ENCODE results near the gene SPON2.

The SPON2 gene

GRCh38 chr4:1168191-1169101 lies 3.9 kb downstream of the SPON2 start:
- TF ChIP-seq POLR2A (IDR thresholded peaks at IDR 0.05; ENCODE audit: low read length), result no peak
- no peak for TF ChIP-seq GATA1 (IDR thresholded peaks at IDR 0.05; ENCODE audit: low read depth, low read length)
- no peak for DNase-seq

- no peak for TF ChIP-seq POLR2A (IDR thresholded peaks at IDR 0.05; ENCODE audit: low read length)
- TF ChIP-seq GATA1 (IDR thresholded peaks at IDR 0.05; ENCODE audit: low read depth, low read length), result no peak
- DNase-seq, result peak; percentile 71 to 77
Observed at GRCh38 chr4:1167244-1167949, 5.0 kb downstream of the SPON2 start.

GRCh38 chr4:1166509-1167243 lies 5.7 kb downstream of the SPON2 start:
- TF ChIP-seq POLR2A (IDR thresholded peaks at IDR 0.05; ENCODE audit: low read length) (peak; percentile 17), GATA1 (IDR thresholded peaks at IDR 0.05; ENCODE audit: low read depth, low read length) (no peak)
- no peak for DNase-seq

- no peak for DNase-seq
Observed at GRCh38 chr4:1164956-1165545, 7.3 kb downstream of the SPON2 start.

GRCh38 chr4:1164444-1164843 lies 7.9 kb downstream of the SPON2 start:
- TF ChIP-seq GATA1 (IDR thresholded peaks at IDR 0.05; ENCODE audit: low read depth, low read length) (no peak), POLR2A (IDR thresholded peaks at IDR 0.05; ENCODE audit: low read length) (no peak)

More at GRCh38 chr4:1164956-1165545, 7.3 kb downstream of the SPON2 start:
- TF ChIP-seq GATA1 (IDR thresholded peaks at IDR 0.05; ENCODE audit: low read depth, low read length) (no peak), POLR2A (IDR thresholded peaks at IDR 0.05; ENCODE audit: low read length) (no peak)

GRCh38 chr4:1164040-1164439 lies 8.3 kb downstream of the SPON2 start:
- no peak for TF ChIP-seq GATA1 (IDR thresholded peaks at IDR 0.05; ENCODE audit: low read depth, low read length)
- TF ChIP-seq POLR2A (IDR thresholded peaks at IDR 0.05; ENCODE audit: low read length), result no peak

More at GRCh38 chr4:1164444-1164843, 7.9 kb downstream of the SPON2 start:
- no peak for DNase-seq

GRCh38 chr4:1160351-1160750 lies 12.0 kb downstream of the SPON2 start:
- no peak for TF ChIP-seq GATA1 (IDR thresholded peaks at IDR 0.05; ENCODE audit: low read depth, low read length)
- TF ChIP-seq POLR2A (IDR thresholded peaks at IDR 0.05; ENCODE audit: low read length), result no peak

More at GRCh38 chr4:1164040-1164439, 8.3 kb downstream of the SPON2 start:
- no peak for DNase-seq

GRCh38 chr4:1156069-1156468 lies 16.3 kb downstream of the SPON2 start:
- no peak for DNase-seq
- TF ChIP-seq POLR2A (IDR thresholded peaks at IDR 0.05; ENCODE audit: low read length), result no peak
- TF ChIP-seq GATA1 (IDR thresholded peaks at IDR 0.05; ENCODE audit: low read depth, low read length), result no peak

More at GRCh38 chr4:1160351-1160750, 12.0 kb downstream of the SPON2 start:
- DNase-seq, result no peak

GRCh38 chr4:1155314-1155713 lies 17.1 kb downstream of the SPON2 start:
- no peak for TF ChIP-seq POLR2A (IDR thresholded peaks at IDR 0.05; ENCODE audit: low read length)
- TF ChIP-seq GATA1 (IDR thresholded peaks at IDR 0.05; ENCODE audit: low read depth, low read length), result no peak
- DNase-seq, result no peak

- DNase-seq, result no peak
- TF ChIP-seq GATA1 (IDR thresholded peaks at IDR 0.05; ENCODE audit: low read depth, low read length) (no peak), POLR2A (IDR thresholded peaks at IDR 0.05; ENCODE audit: low read length) (no peak)
Observed at GRCh38 chr4:1154523-1155182, 17.7 kb downstream of the SPON2 start.

GRCh38 chr4:1154126-1154522 lies 18.3 kb downstream of the SPON2 start:
- DNase-seq, result no peak

GRCh38 chr4:1153567-1154090 lies 18.8 kb downstream of the SPON2 start:
- TF ChIP-seq POLR2A (IDR thresholded peaks at IDR 0.05; ENCODE audit: low read length) (no peak), GATA1 (IDR thresholded peaks at IDR 0.05; ENCODE audit: low read depth, low read length) (no peak)

More at GRCh38 chr4:1154126-1154522, 18.3 kb downstream of the SPON2 start:
- TF ChIP-seq POLR2A (IDR thresholded peaks at IDR 0.05; ENCODE audit: low read length) (no peak), GATA1 (IDR thresholded peaks at IDR 0.05; ENCODE audit: low read depth, low read length) (no peak)

GRCh38 chr4:1152290-1152689 lies 20.1 kb downstream of the SPON2 start:
- DNase-seq, result no peak
- TF ChIP-seq POLR2A (IDR thresholded peaks at IDR 0.05; ENCODE audit: low read length) (no peak), GATA1 (IDR thresholded peaks at IDR 0.05; ENCODE audit: low read depth, low read length) (no peak)

More at GRCh38 chr4:1153567-1154090, 18.8 kb downstream of the SPON2 start:
- no peak for DNase-seq
